Astrocyte (in vitro differentiated cells and primary cell): ENCODE measurements around the gene ZNF440. TPM values are rescaled to one million over a fixed set of nuclear protein-coding genes. Genes with fewer than 3 reads are reported as not detected.

ENCODE experiments used
- DNase-seq: peaks from one replicate; pipeline ENCODE4 v3.0.0-alpha.2; 2010; ENCODE audit warnings: low read depth
- FAIRE-seq: peaks from 2 replicates; lab custom pipeline; 2011; peaks lifted over from hg19 to GRCh38; lab: Jason Lieb, UNC
- H2AFZ ChIP-seq: 2 replicates; pipeline ENCODE4 v1.6.0; 2012; ENCODE audit warnings: low read depth, low read length, inconsistent platforms
- H3K27ac ChIP-seq: 2 replicates; pipeline ENCODE4 v1.5.1; 2011; ENCODE audit warnings: low read depth, low read length, inconsistent platforms
- H3K27me3 ChIP-seq: 2 replicates; pipeline ENCODE4 v1.6.0; 2011; ENCODE audit warnings: low read length, inconsistent platforms; ENCODE audit not compliant: insufficient read depth
- H3K36me3 ChIP-seq: 2 replicates; pipeline ENCODE4 v1.5.1; 2011; ENCODE audit warnings: low read length, inconsistent platforms; ENCODE audit not compliant: insufficient read depth
- H3K4me1 ChIP-seq: 2 replicates; pipeline ENCODE4 v1.5.1; 2011; ENCODE audit warnings: low read length, inconsistent platforms; ENCODE audit not compliant: insufficient read depth
- H3K4me2 ChIP-seq: 2 replicates; pipeline ENCODE4 v1.6.0; 2012; ENCODE audit warnings: low read length, inconsistent platforms
- H3K4me3 ChIP-seq: 2 replicates; pipeline ENCODE4 v1.5.1; 2011; ENCODE audit warnings: low read depth, mild to moderate bottlenecking, low read length, inconsistent platforms; ENCODE audit not compliant: insufficient read depth
- H3K79me2 ChIP-seq: 2 replicates; pipeline ENCODE4 v1.6.0; 2012; ENCODE audit warnings: mild to moderate bottlenecking, low read length, inconsistent platforms; ENCODE audit not compliant: insufficient read depth
- H3K9ac ChIP-seq: 2 replicates; pipeline ENCODE4 v1.6.0; 2012; ENCODE audit warnings: mild to moderate bottlenecking, low read length, inconsistent platforms
- H3K9me3 ChIP-seq: 2 replicates; pipeline ENCODE4 v1.5.1; 2012; ENCODE audit warnings: low read depth, mild to moderate bottlenecking, low read length, inconsistent platforms; ENCODE audit not compliant: insufficient read depth
- H4K20me1 ChIP-seq: 2 replicates; pipeline ENCODE4 v1.6.0; 2012; ENCODE audit warnings: low read length, inconsistent platforms; ENCODE audit not compliant: insufficient read depth
- H3K27ac Mint-ChIP-seq: one replicate; pipeline ENCODE4 v1.8.0; 2021; ENCODE audit warnings: mild to moderate bottlenecking, mixed read lengths; ENCODE audit not compliant: unreplicated experiment
- H3K27me3 Mint-ChIP-seq: one replicate; pipeline ENCODE4 v1.8.0; 2021; ENCODE audit warnings: low read depth, mixed read lengths; ENCODE audit not compliant: unreplicated experiment
- H3K36me3 Mint-ChIP-seq: one replicate; pipeline ENCODE4 v1.8.0; 2021; ENCODE audit warnings: low read depth, mixed read lengths; ENCODE audit not compliant: unreplicated experiment
- H3K4me1 Mint-ChIP-seq: one replicate; pipeline ENCODE4 v1.8.0; 2021; ENCODE audit warnings: low read depth, mixed read lengths; ENCODE audit not compliant: unreplicated experiment
- H3K4me3 Mint-ChIP-seq: one replicate; pipeline ENCODE4 v1.8.0; 2021; ENCODE audit warnings: mild to moderate bottlenecking, moderate library complexity, mixed read lengths; ENCODE audit not compliant: unreplicated experiment
- H3K9me3 Mint-ChIP-seq: one replicate; pipeline ENCODE4 v1.8.0; 2021; ENCODE audit warnings: mild to moderate bottlenecking, mixed read lengths; ENCODE audit not compliant: unreplicated experiment
- EZH2 ChIP-seq: IDR thresholded peaks from 2 replicates; pipeline ENCODE4 v1.6.1; 2012; ENCODE audit warnings: mild to moderate bottlenecking, low read length, inconsistent platforms; ENCODE audit not compliant: insufficient read depth
- total RNA-seq: library from RNA; stranded (reverse); gene quantifications from 2 replicates; pipeline ENCODE4 v1.2.1, GENCODE V29; 2021
- TF ChIP-seq, protein P1 (sequence below): IDR thresholded peaks from 2 replicates; pipeline ENCODE4 v1.5.1; 2011; ENCODE audit warnings: low read depth, mild to moderate bottlenecking, inconsistent platforms, low read length, moderate library complexity; ENCODE audit not compliant: insufficient read depth

Gene ZNF440
- total RNA-seq, 1 donor from 2014 or later, result not detected

DNA sequence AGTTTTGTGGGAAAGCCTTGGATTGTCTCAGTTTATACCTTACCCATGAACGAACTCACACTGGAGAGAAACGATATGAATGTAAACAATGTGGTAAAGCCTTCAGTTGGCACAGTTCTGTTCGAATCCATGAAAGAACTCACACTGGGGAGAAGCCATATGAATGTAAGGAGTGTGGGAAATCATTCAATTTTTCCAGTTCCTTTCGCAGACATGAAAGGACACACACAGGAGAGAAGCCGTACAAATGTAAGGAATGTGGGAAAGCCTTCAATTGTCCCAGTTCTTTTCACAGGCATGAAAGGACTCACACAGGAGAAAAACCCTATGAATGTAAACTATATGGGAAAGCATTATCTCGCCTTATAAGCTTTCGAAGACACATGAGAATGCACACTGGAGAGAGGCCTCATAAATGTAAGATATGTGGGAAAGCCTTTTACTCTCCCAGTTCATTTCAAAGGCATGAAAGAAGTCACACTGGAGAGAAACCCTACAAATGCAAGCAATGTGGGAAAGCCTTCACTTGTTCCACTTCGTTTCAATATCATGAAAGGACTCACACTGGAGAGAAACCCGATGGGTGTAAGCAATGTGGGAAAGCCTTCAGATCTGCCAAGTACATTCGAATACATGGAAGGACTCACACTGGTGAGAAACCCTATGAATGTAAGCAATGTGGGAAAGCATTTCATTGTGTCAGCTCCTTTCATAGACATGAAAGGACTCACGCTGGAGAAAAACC is 7.5 kb upstream of the ZNF440 start:
- no peak for DNase-seq
- Histone ChIP-seq H2AFZ (no peak overlapping the region), H3K4me3 (no peak overlapping the region), H3K9ac (no peak overlapping the region), H3K9me3 (peaks cover 42% of the 10 kb centered on the region), H3K4me2 (no peak overlapping the region), H3K27ac (no peak overlapping the region), H3K27me3 (no peaks in the 10 kb centered on the region), H4K20me1 (no peaks in the 10 kb centered on the region), H3K36me3 (peaks cover 4% of the 10 kb centered on the region), H3K79me2 (no peaks in the 10 kb centered on the region), H3K4me1 (no peaks in the 10 kb centered on the region)
- Mint-ChIP-seq H3K27ac (no peak overlapping the region), H3K9me3 (peaks cover 26% of the 10 kb centered on the region), H3K4me3 (no peak overlapping the region), H3K36me3 (peaks cover 3% of the 10 kb centered on the region), H3K4me1 (no peaks in the 10 kb centered on the region), H3K27me3 (no peaks in the 10 kb centered on the region)
- no peak for FAIRE-seq
- TF ChIP-seq, protein P1, sequence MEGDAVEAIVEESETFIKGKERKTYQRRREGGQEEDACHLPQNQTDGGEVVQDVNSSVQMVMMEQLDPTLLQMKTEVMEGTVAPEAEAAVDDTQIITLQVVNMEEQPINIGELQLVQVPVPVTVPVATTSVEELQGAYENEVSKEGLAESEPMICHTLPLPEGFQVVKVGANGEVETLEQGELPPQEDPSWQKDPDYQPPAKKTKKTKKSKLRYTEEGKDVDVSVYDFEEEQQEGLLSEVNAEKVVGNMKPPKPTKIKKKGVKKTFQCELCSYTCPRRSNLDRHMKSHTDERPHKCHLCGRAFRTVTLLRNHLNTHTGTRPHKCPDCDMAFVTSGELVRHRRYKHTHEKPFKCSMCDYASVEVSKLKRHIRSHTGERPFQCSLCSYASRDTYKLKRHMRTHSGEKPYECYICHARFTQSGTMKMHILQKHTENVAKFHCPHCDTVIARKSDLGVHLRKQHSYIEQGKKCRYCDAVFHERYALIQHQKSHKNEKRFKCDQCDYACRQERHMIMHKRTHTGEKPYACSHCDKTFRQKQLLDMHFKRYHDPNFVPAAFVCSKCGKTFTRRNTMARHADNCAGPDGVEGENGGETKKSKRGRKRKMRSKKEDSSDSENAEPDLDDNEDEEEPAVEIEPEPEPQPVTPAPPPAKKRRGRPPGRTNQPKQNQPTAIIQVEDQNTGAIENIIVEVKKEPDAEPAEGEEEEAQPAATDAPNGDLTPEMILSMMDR, result no peak
- TF ChIP-seq EZH2, result no peak

DNA sequence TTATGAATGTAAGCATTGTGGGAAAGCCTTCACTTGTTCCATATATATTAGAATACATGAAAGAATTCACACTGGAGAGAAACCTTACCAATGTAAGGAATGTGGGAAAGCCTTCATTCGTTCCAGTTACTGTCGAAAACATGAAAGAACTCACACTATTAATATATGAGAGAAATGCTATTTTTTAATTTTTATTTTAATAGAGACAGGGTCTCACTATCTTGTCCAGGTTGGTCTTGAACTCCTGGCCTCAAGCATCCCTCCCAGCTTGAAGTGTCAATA is 7.0 kb upstream of the ZNF440 start:
- Histone ChIP-seq H3K4me1 (no peaks in the 10 kb centered on the region), H3K36me3 (peaks cover 4% of the 10 kb centered on the region), H3K4me3 (no peak overlapping the region), H3K9me3 (peaks cover 38% of the 10 kb centered on the region), H4K20me1 (no peaks in the 10 kb centered on the region), H3K27ac (no peak overlapping the region), H3K9ac (no peak overlapping the region), H3K27me3 (no peaks in the 10 kb centered on the region), H2AFZ (no peak overlapping the region), H3K4me2 (no peak overlapping the region), H3K79me2 (no peaks in the 10 kb centered on the region)
- DNase-seq, result no peak
- FAIRE-seq, result no peak
- peaks cover 3% of the 10 kb centered on the region for H3K36me3 Mint-ChIP-seq
- H3K4me3 Mint-ChIP-seq, result no peak overlapping the region
- H3K4me1 Mint-ChIP-seq, result no peaks in the 10 kb centered on the region
- H3K9me3 Mint-ChIP-seq, result peaks cover 26% of the 10 kb centered on the region
- no peak overlapping the region for H3K27ac Mint-ChIP-seq
- H3K27me3 Mint-ChIP-seq, result no peaks in the 10 kb centered on the region
- TF ChIP-seq, protein P1, result no peak
- no peak for TF ChIP-seq EZH2

DNA sequence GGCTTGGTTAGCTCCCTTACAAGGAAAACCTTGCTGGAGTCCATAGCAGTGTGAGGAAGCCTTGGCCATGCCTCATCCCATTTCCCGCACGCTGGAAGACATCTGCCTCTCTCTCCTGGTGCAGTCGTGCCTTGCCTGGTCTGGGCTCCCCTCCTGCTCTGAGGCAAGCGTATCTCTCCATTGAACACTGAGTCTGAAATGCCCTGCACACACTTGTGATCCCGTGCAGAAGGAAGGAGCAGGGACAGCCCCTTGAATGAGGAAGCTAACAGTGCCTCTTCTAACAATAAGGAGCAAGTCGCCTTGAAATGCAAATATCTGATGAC is 407 bp upstream of the ZNF440 start:
- no peak overlapping the region for H3K27ac ChIP-seq
- peaks cover 2% of the 10 kb centered on the region for H3K36me3 Mint-ChIP-seq

More for the DNA sequence above, 407 bp upstream of the ZNF440 start:
- DNase-seq (no peak), FAIRE-seq (no peak)
- peaks cover 16% of the 10 kb centered on the region for H3K79me2 ChIP-seq
- Mint-ChIP-seq H3K9me3 (peaks cover 35% of the 10 kb centered on the region), H3K27me3 (no peaks in the 10 kb centered on the region), H3K4me3 (no peak overlapping the region), H3K27ac (no peak overlapping the region), H3K4me1 (no peaks in the 10 kb centered on the region)
- H3K36me3 ChIP-seq, result no peaks in the 10 kb centered on the region
- peak overlapping the region; percentile 99 for H2AFZ ChIP-seq
- H3K27me3 ChIP-seq, result no peaks in the 10 kb centered on the region
- H3K4me3 ChIP-seq, result peak overlapping the region; percentile 86
- peak overlapping the region; percentile 95 for H3K4me2 ChIP-seq
- H3K4me1 ChIP-seq, result peaks cover 5% of the 10 kb centered on the region
- TF ChIP-seq, protein P1, result no peak
- no peak for TF ChIP-seq EZH2
- H3K9ac ChIP-seq, result peak overlapping the region; percentile 85
- H4K20me1 ChIP-seq, result no peaks in the 10 kb centered on the region
- peaks cover 4% of the 10 kb centered on the region for H3K9me3 ChIP-seq
